ENCODE results near the gene ERP44. TPM values are rescaled to one million over a fixed set of nuclear protein-coding genes. Genes with fewer than 3 reads are reported as not detected.
A peak's percentile ranks its signal among the peaks of the same experiment; 100 is the strongest.

ERP44 gene
- total RNA-seq, 1 experiment from 2014 or later, result 20.9 TPM

GRCh38 chr9:99966001-99966400 is 132.8 kb downstream of the ERP44 start:
- Histone ChIP-seq H3K4me2 (ENCODE audit: low read depth, low read length, poor library complexity, severe bottlenecking) (no peak overlapping the region), H2AFZ (ENCODE audit: low read length) (no peak overlapping the region), H3K9me3 (ENCODE audit: low read length) (no peaks in the 10 kb centered on the region), H3K9ac (ENCODE audit: low read length) (no peak overlapping the region), H3K27ac (ENCODE audit: low read length) (no peak overlapping the region), H3K4me3 (ENCODE audit: low read length) (no peak overlapping the region), H3K36me3 (ENCODE audit: insufficient read depth, low read length) (no peaks in the 10 kb centered on the region; the same call in 1 of the 2 replicates), H3K4me1 (ENCODE audit: low read length) (peaks cover 6% of the 10 kb centered on the region), H3K27me3 (ENCODE audit: low read length) (no peaks in the 10 kb centered on the region), H3K9me2 (replicated peaks; ENCODE audit: insufficient read depth, low read length) (no peaks in the 10 kb centered on the region), H3K79me2 (ENCODE audit: low read length) (no peaks in the 10 kb centered on the region), H4K20me1 (ENCODE audit: insufficient read depth, low read depth, low read length) (no peaks in the 10 kb centered on the region)
- no peak for DNase-seq

GRCh38 chr9:99964336-99964735 is 134.5 kb downstream of the ERP44 start:
- H3K27me3 ChIP-seq (ENCODE audit: low read length), result no peaks in the 10 kb centered on the region
- DNase-seq, result no peak
- H3K4me2 ChIP-seq (ENCODE audit: low read depth, low read length, poor library complexity, severe bottlenecking), result no peak overlapping the region
- H4K20me1 ChIP-seq (ENCODE audit: insufficient read depth, low read depth, low read length), result no peaks in the 10 kb centered on the region
- no peaks in the 10 kb centered on the region for H3K9me2 ChIP-seq (replicated peaks; ENCODE audit: insufficient read depth, low read length)
- H3K4me1 ChIP-seq (ENCODE audit: low read length), result peaks cover 6% of the 10 kb centered on the region
- no peaks in the 10 kb centered on the region for H3K9me3 ChIP-seq (ENCODE audit: low read length)
- H3K36me3 ChIP-seq (ENCODE audit: insufficient read depth, low read length), result no peaks in the 10 kb centered on the region; the same call in 1 of the 2 replicates
- H3K79me2 ChIP-seq (ENCODE audit: low read length), result no peaks in the 10 kb centered on the region
- no peak overlapping the region for H3K9ac ChIP-seq (ENCODE audit: low read length)
- no peak overlapping the region for H2AFZ ChIP-seq (ENCODE audit: low read length)
- H3K4me3 ChIP-seq (ENCODE audit: low read length), result no peak overlapping the region
- no peak overlapping the region for H3K27ac ChIP-seq (ENCODE audit: low read length)

GRCh38 chr9:99962680-99963261 is 136.0 kb downstream of the ERP44 start:
- Histone ChIP-seq H2AFZ (ENCODE audit: low read length) (no peak overlapping the region), H3K4me2 (ENCODE audit: low read depth, low read length, poor library complexity, severe bottlenecking) (no peak overlapping the region), H3K9ac (ENCODE audit: low read length) (no peak overlapping the region), H3K4me1 (ENCODE audit: low read length) (peaks cover under 1% of the 10 kb centered on the region), H3K36me3 (ENCODE audit: insufficient read depth, low read length) (no peaks in the 10 kb centered on the region), H4K20me1 (ENCODE audit: insufficient read depth, low read depth, low read length) (no peaks in the 10 kb centered on the region), H3K9me2 (replicated peaks; ENCODE audit: insufficient read depth, low read length) (no peaks in the 10 kb centered on the region), H3K4me3 (ENCODE audit: low read length) (no peak overlapping the region), H3K9me3 (ENCODE audit: low read length) (no peaks in the 10 kb centered on the region), H3K79me2 (ENCODE audit: low read length) (no peaks in the 10 kb centered on the region), H3K27ac (ENCODE audit: low read length) (no peak overlapping the region), H3K27me3 (ENCODE audit: low read length) (no peaks in the 10 kb centered on the region)
- no peak for DNase-seq

- Histone ChIP-seq H3K27me3 (ENCODE audit: low read length) (no peaks in the 10 kb centered on the region), H2AFZ (ENCODE audit: low read length) (no peak overlapping the region), H3K9me2 (replicated peaks; ENCODE audit: insufficient read depth, low read length) (no peaks in the 10 kb centered on the region), H3K9ac (ENCODE audit: low read length) (no peak overlapping the region), H3K4me1 (ENCODE audit: low read length) (peaks cover 16% of the 10 kb centered on the region), H3K27ac (ENCODE audit: low read length) (no peak overlapping the region), H3K79me2 (ENCODE audit: low read length) (no peaks in the 10 kb centered on the region), H4K20me1 (ENCODE audit: insufficient read depth, low read depth, low read length) (no peaks in the 10 kb centered on the region), H3K36me3 (ENCODE audit: insufficient read depth, low read length) (peaks cover 12% of the 10 kb centered on the region; the same call in 1 of the 2 replicates), H3K4me2 (ENCODE audit: low read depth, low read length, poor library complexity, severe bottlenecking) (no peak overlapping the region), H3K9me3 (ENCODE audit: low read length) (no peaks in the 10 kb centered on the region; the same call in 1 of the 2 replicates), H3K4me3 (ENCODE audit: low read length) (no peak overlapping the region)
- DNase-seq, result no peak
Observed at GRCh38 chr9:99955606-99956005, 143.2 kb downstream of the ERP44 start.

DNA sequence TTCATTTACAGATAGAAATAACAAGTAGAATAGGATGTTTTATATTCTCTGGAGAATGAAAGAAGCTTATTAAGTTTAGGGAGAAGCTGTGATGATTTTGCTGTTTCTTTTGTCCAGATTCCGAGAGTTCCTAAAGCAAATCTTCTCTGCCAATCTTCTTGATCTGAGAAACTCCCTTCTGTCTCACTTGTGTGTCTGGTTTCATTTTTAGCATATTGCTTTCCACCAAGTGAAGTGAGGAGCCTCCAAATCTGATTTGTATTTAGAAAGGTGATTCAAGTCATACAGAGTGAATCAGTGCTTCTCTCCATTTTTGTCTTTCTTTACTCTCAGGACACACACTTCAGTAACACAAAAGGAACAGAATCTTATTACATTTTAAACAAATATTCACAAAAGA is 144.0 kb downstream of the ERP44 start:
- H3K4me3 ChIP-seq (ENCODE audit: low read length), result no peak overlapping the region
- DNase-seq, result no peak
- H3K4me2 ChIP-seq (ENCODE audit: low read depth, low read length, poor library complexity, severe bottlenecking), result peak overlapping the region; percentile 15
- no peak overlapping the region for H3K27ac ChIP-seq (ENCODE audit: low read length)
- no peaks in the 10 kb centered on the region for H3K9me2 ChIP-seq (replicated peaks; ENCODE audit: insufficient read depth, low read length)
- H3K9ac ChIP-seq (ENCODE audit: low read length), result no peak overlapping the region
- H3K36me3 ChIP-seq (ENCODE audit: insufficient read depth, low read length), result peaks cover 12% of the 10 kb centered on the region; the same call in 1 of the 2 replicates
- no peak overlapping the region for H2AFZ ChIP-seq (ENCODE audit: low read length)
- H4K20me1 ChIP-seq (ENCODE audit: insufficient read depth, low read depth, low read length), result no peaks in the 10 kb centered on the region
- H3K27me3 ChIP-seq (ENCODE audit: low read length), result no peaks in the 10 kb centered on the region
- no peaks in the 10 kb centered on the region; the same call in 1 of the 2 replicates for H3K9me3 ChIP-seq (ENCODE audit: low read length)
- H3K4me1 ChIP-seq (ENCODE audit: low read length), result peaks cover 16% of the 10 kb centered on the region
- H3K79me2 ChIP-seq (ENCODE audit: low read length), result no peaks in the 10 kb centered on the region

DNA sequence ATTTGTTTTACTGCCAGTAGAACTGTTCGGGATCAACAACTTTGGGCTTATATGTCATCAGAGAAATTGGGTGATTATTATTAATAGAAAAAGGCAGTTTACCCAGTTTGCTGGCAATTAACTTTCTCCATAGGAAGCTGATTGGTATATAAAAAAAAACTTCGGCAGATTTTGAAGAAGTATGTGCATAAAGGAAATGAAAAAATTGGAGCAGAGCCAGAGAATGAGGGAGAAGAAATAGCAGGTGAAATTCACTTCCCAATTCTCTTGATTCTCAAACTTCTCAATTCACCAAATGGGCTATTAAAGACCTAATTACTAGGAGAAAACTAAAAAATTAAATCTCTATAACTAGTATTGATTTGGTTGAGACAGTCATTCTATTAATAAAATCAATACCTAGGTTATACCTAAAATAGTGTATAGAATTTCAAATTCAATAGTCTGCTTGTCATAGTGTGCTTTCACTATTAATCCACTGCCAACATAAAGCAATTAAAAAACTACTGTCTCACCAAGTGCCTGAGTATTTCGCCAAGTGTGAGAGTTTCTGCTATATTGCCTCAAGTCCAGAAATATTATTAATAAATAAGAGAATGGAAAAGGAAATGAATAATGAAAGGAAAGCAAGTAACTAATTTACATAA is 144.8 kb downstream of the ERP44 start:
- H4K20me1 ChIP-seq (ENCODE audit: insufficient read depth, low read depth, low read length), result no peaks in the 10 kb centered on the region
- peak overlapping the region; percentile 15 for H3K4me2 ChIP-seq (ENCODE audit: low read depth, low read length, poor library complexity, severe bottlenecking)
- H3K9me3 ChIP-seq (ENCODE audit: low read length), result no peaks in the 10 kb centered on the region; the same call in 1 of the 2 replicates
- no peaks in the 10 kb centered on the region for H3K79me2 ChIP-seq (ENCODE audit: low read length)
- no peak overlapping the region for H3K4me3 ChIP-seq (ENCODE audit: low read length)
- no peak overlapping the region for H3K9ac ChIP-seq (ENCODE audit: low read length)
- H2AFZ ChIP-seq (ENCODE audit: low read length), result no peak overlapping the region
- H3K4me1 ChIP-seq (ENCODE audit: low read length), result peaks cover 16% of the 10 kb centered on the region
- DNase-seq, result no peak
- H3K27ac ChIP-seq (ENCODE audit: low read length), result no peak overlapping the region
- no peaks in the 10 kb centered on the region for H3K27me3 ChIP-seq (ENCODE audit: low read length)
- no peaks in the 10 kb centered on the region for H3K9me2 ChIP-seq (replicated peaks; ENCODE audit: insufficient read depth, low read length)
- peaks cover 12% of the 10 kb centered on the region; the same call in 1 of the 2 replicates for H3K36me3 ChIP-seq (ENCODE audit: insufficient read depth, low read length)

GRCh38 chr9:99948896-99949295 is 149.9 kb downstream of the ERP44 start:
- peaks cover 12% of the 10 kb centered on the region; the same call in 1 of the 2 replicates for H3K36me3 ChIP-seq (ENCODE audit: insufficient read depth, low read length)
- H3K79me2 ChIP-seq (ENCODE audit: low read length), result peaks cover 5% of the 10 kb centered on the region
- no peaks in the 10 kb centered on the region for H3K27me3 ChIP-seq (ENCODE audit: low read length)
- no peaks in the 10 kb centered on the region; the same call in 1 of the 2 replicates for H3K9me3 ChIP-seq (ENCODE audit: low read length)
- H3K4me2 ChIP-seq (ENCODE audit: low read depth, low read length, poor library complexity, severe bottlenecking), result no peak overlapping the region
- no peak overlapping the region for H3K9ac ChIP-seq (ENCODE audit: low read length)
- H3K9me2 ChIP-seq (replicated peaks; ENCODE audit: insufficient read depth, low read length), result no peaks in the 10 kb centered on the region
- no peak overlapping the region for H2AFZ ChIP-seq (ENCODE audit: low read length)
- H3K4me3 ChIP-seq (ENCODE audit: low read length), result no peak overlapping the region
- no peaks in the 10 kb centered on the region for H4K20me1 ChIP-seq (ENCODE audit: insufficient read depth, low read depth, low read length)
- no peak for DNase-seq
- no peak overlapping the region for H3K27ac ChIP-seq (ENCODE audit: low read length)
- H3K4me1 ChIP-seq (ENCODE audit: low read length), result peaks cover 5% of the 10 kb centered on the region

GRCh38 chr9:99948482-99948881 is 150.3 kb downstream of the ERP44 start:
- Histone ChIP-seq H4K20me1 (ENCODE audit: insufficient read depth, low read depth, low read length) (no peaks in the 10 kb centered on the region), H3K27ac (ENCODE audit: low read length) (no peak overlapping the region), H3K9ac (ENCODE audit: low read length) (no peak overlapping the region), H3K4me2 (ENCODE audit: low read depth, low read length, poor library complexity, severe bottlenecking) (no peak overlapping the region), H3K79me2 (ENCODE audit: low read length) (peaks cover 5% of the 10 kb centered on the region), H2AFZ (ENCODE audit: low read length) (no peak overlapping the region), H3K4me1 (ENCODE audit: low read length) (peaks cover 1% of the 10 kb centered on the region), H3K9me3 (ENCODE audit: low read length) (no peaks in the 10 kb centered on the region; the same call in 1 of the 2 replicates), H3K36me3 (ENCODE audit: insufficient read depth, low read length) (peaks cover 12% of the 10 kb centered on the region; the same call in 1 of the 2 replicates), H3K9me2 (replicated peaks; ENCODE audit: insufficient read depth, low read length) (no peaks in the 10 kb centered on the region), H3K4me3 (ENCODE audit: low read length) (no peak overlapping the region), H3K27me3 (ENCODE audit: low read length) (no peaks in the 10 kb centered on the region)
- DNase-seq, result no peak
